HCT116 (cell line): ENCODE measurements around the gene NDC80. TPM values are rescaled to one million over a fixed set of nuclear protein-coding genes. Genes with fewer than 3 reads are reported as not detected.

Experiments
- ATAC-seq: fragments of 200-7000 bp; cut with Tn5 transposase; 2 replicates; pipeline ENCODE4 v1.9.1; 2020; ENCODE audit warnings: mild to moderate bottlenecking, moderate library complexity
- BruUV-seq: library from RNA; stranded (reverse); fragments of 400-500 nt; replicated peaks from 2 replicates; lab custom pipeline; 2021; lab: Mats Ljungman, UMichigan
- CTCF ChIA-PET: fragments of 300-600 bp; sonication (Branson Sonifier 250); formaldehyde crosslinking; loops from one replicate; lab custom pipeline; 2021; ENCODE audit warnings: antibody characterized with exemption; lab: Charles Lee
- POLR2A ChIA-PET: fragments of 300-600, 350-600 bp; sonication (Branson Sonifier 250); formaldehyde crosslinking; loops from one replicate; lab custom pipeline; 2021; ENCODE audit warnings: antibody characterized with exemption; lab: Charles Lee
- RAD21 ChIA-PET, 2 experiments: fragments of 300-600 bp; sonication (Branson Sonifier 250); formaldehyde crosslinking; loops; one replicate each; lab custom pipeline; 2023; ENCODE audit warnings: low total read pairs in 2 of 2; ENCODE audit not compliant: uncharacterized antibody in 2 of 2, unreplicated experiment in 2 of 2, low non-redundant PET in 1 of 2; lab: Charles Lee
- DNase-seq: peaks from one replicate; pipeline ENCODE4 v3.0.0-alpha.2; 2010; ENCODE audit warnings: low read depth, low spot score
- H2AFZ ChIP-seq: fragments of 200-600 bp; shearing (Covaris generic), sonication (generic); 2 replicates; pipeline ENCODE4 v1.6.1; 2017; ENCODE audit warnings: low read depth, mixed run types, mixed read lengths, antibody characterized with exemption, low read length; ENCODE audit not compliant: poor library complexity, severe bottlenecking
- H3K27ac ChIP-seq: 2 replicates; pipeline ENCODE4 v1.5.1; 2012; ENCODE audit warnings: low read depth, low read length
- H3K27me3 ChIP-seq: fragments of 200-600 bp; sonication (generic); 2 replicates; pipeline ENCODE4 v1.6.1; 2016; ENCODE audit warnings: mixed run types, low read length, mixed read lengths; ENCODE audit not compliant: insufficient read depth
- H3K36me3 ChIP-seq, 2 experiments: fragments of 200-500 bp in 1 of 2; fragments of 200-600 bp in 1 of 2; sonication (Bioruptor generic) in 1 of 2; sonication (generic) in 1 of 2; 2 replicates each; pipeline versions ENCODE4 v1.5.1 to v1.6.1; 2014 to 2016; ENCODE audit warnings: low read length in 2 of 2, inconsistent platforms in 1 of 2, mixed read lengths in 1 of 2, mixed run types in 1 of 2; ENCODE audit not compliant: insufficient read depth in 2 of 2, control insufficient read depth in 1 of 2
- H3K4me1 ChIP-seq, 2 experiments: fragments of 200-600 bp in 1 of 2; sonication (generic) in 1 of 2; 2 replicates each; pipeline versions ENCODE4 v1.5.1 to v1.6.1; 2012 to 2017; ENCODE audit warnings: low read length in 2 of 2, inconsistent platforms in 1 of 2, mild to moderate bottlenecking in 1 of 2, mixed read lengths in 1 of 2, mixed run types in 1 of 2, moderate library complexity in 1 of 2; ENCODE audit not compliant: insufficient read depth in 2 of 2, control insufficient read depth in 1 of 2
- H3K4me2 ChIP-seq: fragments of 200-600 bp; sonication (generic); 2 replicates; pipeline ENCODE4 v1.6.1; 2017; ENCODE audit warnings: mixed run types, low read length, mixed read lengths
- H3K4me3 ChIP-seq, 2 experiments: fragments of 200-600 bp in 1 of 2; sonication (generic) in 1 of 2; replicated peaks in 1 of 2; 2 replicates each; pipeline ENCODE4 v1.5.1; 2011 to 2016; ENCODE audit warnings: low read length in 2 of 2, control low read depth in 1 of 2, low read depth in 1 of 2, mild to moderate bottlenecking in 1 of 2, mixed read lengths in 1 of 2, mixed run types in 1 of 2
- H3K79me2 ChIP-seq: fragments of 200-600 bp; sonication (generic); 2 replicates; pipeline ENCODE4 v1.6.1; 2017; ENCODE audit warnings: mild to moderate bottlenecking, mixed run types, low read length, moderate library complexity, mixed read lengths; ENCODE audit not compliant: insufficient read depth
- H3K9ac ChIP-seq: fragments of 200-600 bp; sonication (generic); 2 replicates; pipeline ENCODE4 v1.6.1; 2016; ENCODE audit warnings: low read length, mixed read lengths
- H3K9me2 ChIP-seq: fragments of 200-600 bp; sonication (generic), shearing (Covaris generic); 2 replicates; pipeline ENCODE4 v1.6.1; 2017; ENCODE audit warnings: mixed run types, mild to moderate bottlenecking, moderate library complexity; ENCODE audit not compliant: insufficient read depth
- H3K9me3 ChIP-seq, 2 experiments: fragments of 200-500 bp in 1 of 2; fragments of 200-600 bp in 1 of 2; sonication (Bioruptor generic) in 1 of 2; sonication (generic) in 1 of 2; 2 replicates each; pipeline ENCODE4 v1.6.1; 2014 to 2017; ENCODE audit warnings: low read length in 2 of 2, mixed read lengths in 2 of 2, inconsistent platforms in 1 of 2, low read depth in 1 of 2, mild to moderate bottlenecking in 1 of 2, mixed run types in 1 of 2, moderate library complexity in 1 of 2; ENCODE audit not compliant: control insufficient read depth in 1 of 2, insufficient read depth in 1 of 2
- H4K20me1 ChIP-seq: fragments of 200-600 bp; sonication (generic), shearing (Covaris generic); 2 replicates; pipeline ENCODE4 v1.6.1; 2017; ENCODE audit warnings: mixed run types, mild to moderate bottlenecking, moderate library complexity; ENCODE audit not compliant: insufficient read depth
- EGR1 ChIP-seq: IDR thresholded peaks from 2 replicates; pipeline ENCODE4 v1.6.1; 2012; ENCODE audit warnings: low read depth
- ELF1 ChIP-seq: IDR thresholded peaks from 2 replicates; pipeline ENCODE4 v1.6.1; 2012; ENCODE audit warnings: low read depth, borderline replicate concordance
- EZH2phosphoT487 ChIP-seq: fragments of 200-600 bp; IDR thresholded peaks from 2 replicates; pipeline ENCODE4 v1.6.1; 2018; ENCODE audit warnings: antibody characterized with exemption, borderline replicate concordance
- MAX ChIP-seq: IDR thresholded peaks from 2 replicates; pipeline ENCODE4 v1.6.1; 2012
- POLR2AphosphoS5 ChIP-seq: IDR thresholded peaks from 2 replicates; pipeline ENCODE4 v1.6.1; 2011; ENCODE audit warnings: mild to moderate bottlenecking, low read depth, low read length, moderate library complexity
- RAD21 ChIP-seq: IDR thresholded peaks from 2 replicates; pipeline ENCODE4 v1.6.1; 2012; ENCODE audit warnings: low read depth, mild to moderate bottlenecking
- TCF7L2 ChIP-seq: IDR thresholded peaks from 2 replicates; pipeline ENCODE4 v1.7.0; 2011; ENCODE audit warnings: borderline replicate concordance, inconsistent platforms; ENCODE audit not compliant: insufficient read depth, insufficient read length; ENCODE audit errors: extremely low read depth
- YY1 ChIP-seq: IDR thresholded peaks from 2 replicates; pipeline ENCODE4 v1.6.1; 2011; ENCODE audit warnings: low read length, low read depth, moderate library complexity, mild to moderate bottlenecking; ENCODE audit not compliant: insufficient replicate concordance; ENCODE audit errors: extremely low read depth
- ZBTB33 ChIP-seq: IDR thresholded peaks from 2 replicates; pipeline ENCODE4 v1.6.1; 2011; ENCODE audit warnings: mild to moderate bottlenecking, low read length, moderate library complexity; ENCODE audit not compliant: insufficient replicate concordance; ENCODE audit errors: extremely low read depth
- intact Hi-C: fragments of 100-400 bp; cut with micrococcal nuclease; formaldehyde crosslinking; loops from 2 replicates; pipeline ENCODE4 v1.10.0; 2022
- total RNA-seq: library from RNA; stranded (reverse); gene quantifications from one replicate; pipeline ENCODE4 v1.2.1, GENCODE V29; 2021; ENCODE audit not compliant: unreplicated experiment

The NDC80 gene
- total RNA-seq, 1 experiment from 2014 or later: 46.0 TPM

- Histone ChIP-seq H3K4me3 (no peak overlapping the region), H3K4me1 (no peaks in the 10 kb centered on the region), H3K9me3 (no peaks in the 10 kb centered on the region), H2AFZ (no peak overlapping the region), H3K27me3 (no peaks in the 10 kb centered on the region), H3K9ac (no peak overlapping the region), H4K20me1 (no peaks in the 10 kb centered on the region), H3K27ac (no peak overlapping the region), H3K4me2 (no peak overlapping the region), H3K9me2 (no peaks in the 10 kb centered on the region), H3K79me2 (no peaks in the 10 kb centered on the region; the same call in 1 of the 2 replicates), H3K36me3 (peaks cover 34 to 49% of the 10 kb centered on the region in 2 experiments)
- ATAC-seq: no peak
- TF ChIP-seq EGR1 (no peak), POLR2AphosphoS5 (no peak), TCF7L2 (no peak), RAD21 (no peak), ZBTB33 (no peak), YY1 (no peak), ELF1 (no peak), MAX (no peak), EZH2phosphoT487 (no peak)
- intact Hi-C loops: no loop called here
- ChIA-PET RAD21 (no interaction called here), POLR2A (no interaction called here), CTCF (no interaction called here)
- DNase-seq: no peak
- BruUV-seq: no TSS peak
Measured at GRCh38 chr18:2610549-2610948, 39.2 kb downstream of the NDC80 start.
